DMS53 treated with DMSO at 0.1 percent for 48 hours (cell line): Measurements from ENCODE around the gene PURB.
"Not testable (repeated sequence)": the region's sequence is repeated elsewhere in the genome, so short reads cannot be mapped to it uniquely, and the experiment has no call there.

Experiments used
- DNase-seq: peaks from one replicate; lab custom pipeline; 2025; ENCODE audit not compliant: unreplicated experiment; lab: John Stamatoyannopoulos, UW

PURB gene

DNA sequence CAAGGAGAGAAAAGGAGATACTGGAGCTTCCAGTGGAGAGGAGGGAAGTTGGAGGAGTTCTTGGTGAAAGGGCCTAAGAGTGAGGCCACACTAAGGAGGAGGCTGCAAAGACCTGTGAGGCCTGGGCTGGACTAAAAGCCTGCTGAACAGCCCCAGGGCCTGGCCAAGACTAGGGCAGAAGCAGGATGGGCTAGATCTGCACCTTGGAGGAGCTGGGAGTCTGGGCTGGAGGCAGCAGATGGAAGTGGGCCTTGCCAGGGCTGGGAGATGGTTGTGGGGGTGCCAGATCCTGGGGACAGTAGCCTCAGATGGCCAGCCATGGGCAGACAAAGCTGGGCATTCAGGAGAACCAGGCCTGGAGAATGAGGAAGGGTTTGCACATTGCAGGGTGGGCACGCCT is 6.5 kb upstream of the PURB start:
- no peak for DNase-seq

DNA sequence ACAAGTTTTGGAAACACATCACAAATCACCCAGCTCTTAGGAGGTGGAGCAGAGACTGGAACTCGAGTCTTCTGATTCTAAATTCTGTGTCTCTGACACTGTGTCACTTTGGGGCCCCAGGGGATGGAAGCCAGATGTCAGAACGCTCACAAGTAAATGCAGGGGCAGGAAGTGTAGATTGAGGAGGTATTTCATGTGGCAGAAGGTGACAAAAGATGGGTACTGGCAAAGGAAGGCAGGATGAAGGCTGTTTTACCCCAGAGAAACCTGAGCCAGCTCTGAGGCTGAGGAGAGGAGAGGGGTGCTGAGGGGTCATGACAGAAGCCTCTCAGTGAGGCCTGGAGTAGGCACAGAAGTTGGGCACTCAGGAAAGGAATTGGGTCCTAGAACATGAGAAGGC is 6.0 kb upstream of the PURB start:
- DNase-seq = no peak

DNA sequence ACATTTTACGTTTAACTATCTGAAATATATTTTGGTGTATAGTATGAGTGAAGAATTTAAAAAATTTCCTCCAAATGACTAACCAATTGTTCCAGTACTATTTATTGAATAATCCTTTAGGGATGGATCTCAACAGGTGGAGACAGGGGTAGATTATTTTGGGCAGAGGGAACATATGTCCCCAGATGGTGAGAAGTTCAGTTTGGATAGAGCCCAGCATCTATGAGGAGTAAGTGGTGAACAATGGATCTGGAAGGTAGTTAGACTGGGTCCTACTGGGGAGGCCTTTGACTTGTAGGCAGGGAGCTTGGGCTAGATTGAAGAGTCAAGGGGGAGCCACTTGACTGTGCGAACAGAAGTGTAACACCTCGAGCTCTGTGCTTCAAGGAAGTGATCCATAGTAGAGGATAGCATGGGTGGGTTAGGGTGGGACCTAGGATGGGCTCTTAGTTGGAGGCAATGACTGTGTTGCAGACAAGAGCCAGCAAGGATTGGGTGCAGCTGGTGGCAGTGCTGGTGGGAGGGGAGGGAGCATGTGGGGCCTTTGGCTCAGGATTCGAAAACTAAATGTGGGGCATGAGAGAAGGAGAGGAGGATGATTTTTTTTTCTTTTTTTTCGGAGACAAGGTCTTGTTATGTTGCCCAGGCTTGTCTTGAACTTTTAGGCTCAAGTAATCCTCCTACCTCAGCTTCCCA is 3.9 kb upstream of the PURB start:
- DNase-seq = no peak

DNA sequence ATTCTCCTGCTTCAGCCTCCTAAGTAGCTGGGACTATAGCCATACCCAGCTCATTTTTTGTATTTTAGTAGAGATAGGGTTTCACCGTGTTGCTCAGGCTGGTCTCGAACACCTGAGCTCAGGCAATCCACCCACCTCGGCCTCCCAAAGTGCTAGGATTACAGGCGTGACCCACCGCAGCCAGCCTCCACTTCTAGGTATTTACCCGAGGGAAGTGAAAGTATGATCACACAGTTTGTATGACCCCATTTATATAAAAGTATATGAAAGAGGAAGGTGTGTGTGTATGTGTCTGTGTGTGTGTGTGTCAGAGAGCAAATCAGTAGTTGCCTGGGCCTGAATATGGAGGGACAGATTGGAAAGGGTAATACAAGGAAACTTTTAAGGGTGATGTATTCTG is 2.0 kb upstream of the PURB start:
- no peak for DNase-seq

DNA sequence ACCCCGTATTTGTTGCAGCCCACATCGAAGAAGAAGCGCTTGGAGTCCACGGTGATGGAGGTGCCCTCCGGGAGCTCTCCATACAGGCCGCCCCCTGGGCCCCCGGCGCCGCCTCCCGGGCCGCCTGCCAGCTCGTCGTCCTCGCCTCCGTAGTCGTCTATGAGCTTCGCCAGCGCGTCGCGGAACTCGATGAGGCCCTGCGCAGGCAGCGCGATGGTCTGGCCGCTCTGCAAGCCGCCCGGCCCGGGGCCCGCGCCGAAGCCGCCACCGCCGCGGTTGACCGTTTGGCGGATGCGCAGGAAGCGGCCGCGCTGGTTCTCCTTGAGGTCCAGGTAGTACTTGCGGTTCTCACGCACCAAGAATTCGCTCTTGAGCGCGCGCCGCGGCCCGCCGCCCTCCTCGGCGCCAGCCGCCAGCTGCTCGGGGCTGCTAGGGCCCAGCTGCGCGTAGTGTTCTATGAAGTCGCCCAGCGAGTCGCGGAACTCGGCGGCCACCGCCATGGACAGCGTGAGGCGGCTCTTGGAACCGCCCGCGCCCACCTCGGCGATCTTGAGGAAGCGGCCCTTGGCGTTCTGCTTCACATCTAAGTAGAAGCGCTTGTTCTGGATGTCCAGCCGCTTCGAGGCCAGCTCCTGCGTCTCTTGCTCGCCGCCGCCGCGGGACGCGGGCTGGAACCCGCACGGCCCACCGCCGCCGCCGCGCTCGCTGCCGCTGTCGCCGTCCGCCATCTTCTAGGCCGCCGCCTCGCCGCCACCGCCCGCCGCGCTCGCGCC is 523 bp downstream of the PURB start:
- peak; percentile 12 for DNase-seq

DNA sequence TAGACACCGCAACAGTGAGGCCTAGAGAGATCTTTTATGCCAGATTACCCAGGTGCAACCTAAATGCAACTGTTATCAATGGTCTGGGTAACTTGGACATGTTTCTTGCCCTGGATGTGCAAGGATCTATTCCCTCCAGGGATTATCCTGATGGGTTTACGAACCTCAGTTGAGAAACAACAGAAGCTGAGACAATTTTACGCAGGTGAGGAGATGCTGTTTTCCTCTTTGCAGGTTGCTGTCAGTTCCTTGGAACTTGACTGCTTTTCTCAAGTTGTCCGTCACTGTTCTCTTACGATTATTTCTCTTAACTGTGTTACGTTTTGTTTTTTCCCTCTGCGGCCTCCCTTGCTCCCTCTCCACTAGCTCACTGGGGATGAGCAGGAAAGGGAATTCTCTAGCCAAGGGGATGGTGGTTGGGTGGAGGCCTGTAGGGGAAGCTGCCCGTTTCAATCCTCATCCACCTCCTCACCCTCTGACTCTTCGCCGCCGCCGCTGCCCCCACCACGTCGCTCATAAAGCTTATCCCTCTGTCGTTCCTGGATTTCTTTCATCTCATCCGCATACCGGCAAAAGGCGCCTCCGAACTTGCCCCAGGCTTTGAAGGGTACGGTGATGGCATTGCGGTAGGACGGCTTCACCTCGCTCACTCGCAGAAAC is 1.2 kb downstream of the PURB start:
- DNase-seq = no peak

DNA sequence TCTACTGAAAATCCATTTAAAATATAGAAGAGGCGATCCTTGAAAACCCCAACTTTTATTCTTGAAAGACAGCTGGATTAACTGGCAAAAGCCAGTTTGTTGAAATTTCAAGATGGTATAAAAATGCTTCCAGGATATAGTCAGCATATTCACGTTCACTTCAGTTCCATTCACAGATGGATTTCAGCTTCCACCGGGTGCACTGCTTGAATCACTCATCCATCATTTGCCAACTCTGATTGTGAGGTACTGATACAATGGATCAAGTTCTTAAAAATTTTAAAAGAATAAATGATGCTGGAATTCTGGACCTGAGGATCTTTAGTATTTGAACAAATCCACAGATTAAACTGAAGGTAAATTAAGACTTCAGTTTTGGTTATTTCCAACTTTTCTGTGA is 2.4 kb downstream of the PURB start:
- DNase-seq = no peak

DNA sequence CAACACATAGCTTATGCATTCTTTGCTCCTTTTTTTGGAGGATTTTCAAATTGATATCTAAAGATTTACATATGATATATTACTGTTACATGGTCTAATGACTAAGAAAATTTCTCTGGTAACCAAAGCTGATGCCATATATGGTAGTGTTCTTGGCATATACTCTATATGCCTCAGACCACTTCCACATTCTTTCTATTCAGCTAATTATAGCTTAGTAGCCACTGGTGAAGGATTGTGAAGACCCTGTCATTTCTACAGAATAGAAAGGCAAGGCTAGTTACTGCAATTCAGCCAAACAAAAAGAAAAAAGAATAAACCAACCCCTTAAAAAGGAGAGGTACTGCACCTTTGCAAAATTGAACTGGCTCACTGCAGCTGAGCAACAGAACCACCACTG is 3.7 kb downstream of the PURB start:
- DNase-seq = no peak

DNA sequence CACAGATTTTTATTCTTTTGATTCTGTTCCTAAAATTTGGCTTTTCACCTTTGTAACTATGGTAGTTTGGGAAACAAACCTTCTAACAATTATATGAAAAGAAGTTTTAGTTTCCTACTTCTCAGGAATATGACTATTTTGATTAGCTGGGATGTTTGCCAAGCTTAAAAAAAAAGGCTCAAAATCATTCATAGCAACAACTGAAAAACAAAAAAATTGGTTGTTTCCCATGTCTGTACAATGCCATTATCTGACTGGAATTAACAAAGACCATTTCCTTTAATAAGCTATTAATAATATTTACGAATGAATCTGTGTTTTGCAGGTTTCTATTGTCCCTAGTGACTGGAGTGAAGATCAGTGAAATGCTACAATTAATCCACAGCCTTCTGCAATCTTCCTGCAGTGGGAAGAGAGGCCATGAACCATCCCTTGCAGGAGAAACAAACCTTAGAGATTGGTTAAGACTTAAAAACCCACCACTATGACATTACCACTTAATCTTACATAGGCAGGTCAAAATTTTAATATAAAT is 4.2 kb downstream of the PURB start:
- DNase-seq = no peak

DNA sequence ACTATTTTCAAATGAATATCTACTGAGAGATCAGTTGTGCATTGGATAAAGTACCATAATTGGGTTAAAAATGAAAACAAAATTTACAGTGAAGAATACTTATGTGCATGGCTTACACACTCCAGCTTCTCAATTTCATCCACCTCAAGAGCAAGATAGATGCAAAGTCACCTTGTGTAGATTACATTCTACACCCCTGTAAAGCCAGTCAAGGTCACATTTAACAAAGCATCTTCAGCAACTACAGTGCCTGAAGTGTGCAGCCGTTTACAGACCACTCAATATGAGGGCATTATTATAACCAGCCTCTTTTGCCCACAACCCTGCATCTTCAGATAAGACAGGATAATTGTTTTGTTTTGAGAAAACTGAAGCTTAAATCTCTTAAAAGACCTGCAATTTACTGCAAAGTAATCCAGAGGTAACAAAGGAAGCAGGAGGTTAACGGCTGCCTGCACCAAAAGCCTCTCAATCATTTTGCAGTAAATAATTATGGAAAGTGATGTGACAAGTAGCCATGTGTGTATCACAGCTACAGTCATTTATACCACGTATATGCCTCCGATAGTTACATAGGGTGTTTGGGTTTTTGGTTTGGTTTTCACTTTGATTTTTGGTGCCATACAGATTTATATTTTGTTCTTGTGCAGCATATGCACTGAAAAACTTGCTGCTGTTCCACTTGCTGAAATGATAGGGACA is 4.9 kb downstream of the PURB start:
- no peak for DNase-seq

DNA sequence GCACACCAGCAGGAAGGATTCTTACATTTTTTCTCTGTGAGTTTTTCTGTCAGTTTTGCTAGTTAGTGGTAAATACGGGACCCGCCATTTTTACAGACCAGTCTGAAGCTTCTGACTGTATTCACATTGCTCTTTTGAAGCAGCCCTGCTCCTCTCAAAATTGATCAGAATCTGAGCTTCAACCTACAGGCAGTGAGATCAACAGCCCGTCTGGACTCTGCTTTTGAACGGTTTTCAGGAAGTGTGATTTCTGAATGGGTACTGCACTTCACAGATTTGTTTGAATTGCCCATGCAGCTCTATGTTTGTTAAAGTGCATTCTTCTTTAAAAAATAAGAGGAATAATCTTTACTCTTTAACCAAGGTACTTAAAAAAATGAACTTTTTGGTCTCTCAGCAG is 8.9 kb downstream of the PURB start:
- no peak for DNase-seq

DNA sequence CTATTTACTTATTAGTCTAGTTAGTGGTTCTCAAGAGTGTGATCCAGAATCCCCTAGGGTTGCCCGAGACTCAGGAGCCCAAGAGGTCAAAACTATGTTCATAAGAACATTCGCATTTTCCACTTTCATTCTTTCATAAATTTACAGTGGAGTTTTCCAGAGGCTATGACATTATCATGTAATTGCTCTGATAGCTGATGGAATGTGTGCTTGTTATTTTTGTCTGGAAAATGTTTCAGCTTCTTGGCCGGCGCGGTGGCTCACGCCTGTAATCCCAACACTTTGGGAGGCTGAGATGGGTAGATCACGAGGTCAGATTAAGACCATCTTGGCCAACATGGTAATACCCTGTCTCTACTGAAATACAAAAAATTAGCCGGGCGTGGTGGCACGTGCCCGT is 10.1 kb downstream of the PURB start:
- DNase-seq = no peak

DNA sequence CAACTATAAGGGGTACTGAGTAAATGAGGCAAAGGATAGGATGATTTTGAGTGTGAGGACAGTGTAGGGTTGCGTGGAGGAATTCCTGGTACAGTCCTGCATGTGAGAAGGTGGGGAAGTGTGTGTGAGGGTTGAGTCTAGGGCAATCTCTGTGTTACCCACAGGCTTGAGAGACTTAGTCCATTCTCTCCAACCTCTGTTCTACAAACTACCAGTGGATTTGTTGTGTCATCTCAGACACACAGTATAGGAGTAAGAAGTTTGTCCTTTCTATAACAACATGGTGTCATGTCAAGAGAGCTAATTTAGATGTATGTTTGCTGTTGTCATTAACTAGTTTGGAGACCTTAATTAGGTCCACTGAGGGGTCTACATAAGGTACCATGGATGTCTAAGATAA is 12.5 kb downstream of the PURB start:
- no peak for DNase-seq

DNA sequence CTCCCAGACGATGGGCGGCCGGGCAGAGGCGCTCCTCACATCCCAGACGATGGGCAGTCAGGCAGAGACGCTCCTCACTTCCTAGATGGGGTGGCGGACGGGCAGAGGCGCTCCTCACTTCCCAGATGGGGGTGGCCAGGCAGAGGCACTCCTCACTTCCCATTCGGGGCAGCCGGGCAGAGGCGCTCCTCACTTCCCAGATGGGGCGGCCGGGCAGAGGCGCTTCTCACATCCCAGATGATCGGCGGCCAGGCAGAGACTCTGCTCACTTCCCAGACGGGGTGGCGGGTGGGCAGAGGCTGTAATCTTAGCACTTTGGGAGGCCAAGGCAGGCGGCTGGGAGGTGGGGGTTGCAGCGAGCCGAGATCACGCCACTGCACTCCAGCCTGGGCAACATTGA is 13.4 kb downstream of the PURB start:
- DNase-seq = not testable (repeated sequence)

DNA sequence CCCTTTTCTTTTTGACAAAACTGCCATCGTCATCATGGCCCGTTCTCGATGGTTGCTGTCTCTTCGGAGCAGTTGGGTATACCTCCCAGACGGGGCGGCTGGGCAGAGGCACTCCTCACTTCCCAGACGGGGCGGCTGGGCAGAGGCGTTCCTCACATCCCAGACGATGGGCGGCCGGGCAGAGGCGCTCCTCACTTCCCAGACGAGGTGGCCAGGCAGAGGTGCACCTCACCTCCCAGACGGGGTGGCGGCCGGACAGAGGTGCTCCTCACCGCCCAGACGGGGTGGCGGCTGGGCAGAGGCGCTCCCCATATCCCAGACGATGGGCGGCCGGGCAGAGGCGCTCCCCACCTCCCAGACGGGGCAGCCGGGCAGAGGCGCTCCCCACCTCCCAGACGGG is 14.6 kb downstream of the PURB start:
- not testable (repeated sequence) for DNase-seq

DNA sequence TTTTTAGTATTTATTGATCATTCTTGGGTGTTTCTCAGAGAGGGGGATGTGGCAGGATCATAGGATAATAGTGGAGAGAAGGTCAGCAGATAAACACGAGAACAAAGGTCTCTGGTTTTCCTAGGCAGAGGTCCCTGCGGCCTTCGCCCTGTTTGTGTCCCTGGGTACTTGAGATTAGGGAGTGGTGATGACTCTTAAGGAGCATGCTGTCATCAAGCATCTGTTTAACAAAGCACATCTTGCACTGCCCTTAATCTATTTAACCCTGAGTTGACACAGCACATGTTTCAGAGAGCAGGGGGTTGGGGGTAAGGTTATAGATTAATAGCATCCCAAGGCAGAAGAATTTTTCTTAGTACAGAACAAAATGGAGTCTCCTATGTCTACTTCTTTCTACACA is 15.0 kb downstream of the PURB start:
- DNase-seq = not testable (repeated sequence)

DNA sequence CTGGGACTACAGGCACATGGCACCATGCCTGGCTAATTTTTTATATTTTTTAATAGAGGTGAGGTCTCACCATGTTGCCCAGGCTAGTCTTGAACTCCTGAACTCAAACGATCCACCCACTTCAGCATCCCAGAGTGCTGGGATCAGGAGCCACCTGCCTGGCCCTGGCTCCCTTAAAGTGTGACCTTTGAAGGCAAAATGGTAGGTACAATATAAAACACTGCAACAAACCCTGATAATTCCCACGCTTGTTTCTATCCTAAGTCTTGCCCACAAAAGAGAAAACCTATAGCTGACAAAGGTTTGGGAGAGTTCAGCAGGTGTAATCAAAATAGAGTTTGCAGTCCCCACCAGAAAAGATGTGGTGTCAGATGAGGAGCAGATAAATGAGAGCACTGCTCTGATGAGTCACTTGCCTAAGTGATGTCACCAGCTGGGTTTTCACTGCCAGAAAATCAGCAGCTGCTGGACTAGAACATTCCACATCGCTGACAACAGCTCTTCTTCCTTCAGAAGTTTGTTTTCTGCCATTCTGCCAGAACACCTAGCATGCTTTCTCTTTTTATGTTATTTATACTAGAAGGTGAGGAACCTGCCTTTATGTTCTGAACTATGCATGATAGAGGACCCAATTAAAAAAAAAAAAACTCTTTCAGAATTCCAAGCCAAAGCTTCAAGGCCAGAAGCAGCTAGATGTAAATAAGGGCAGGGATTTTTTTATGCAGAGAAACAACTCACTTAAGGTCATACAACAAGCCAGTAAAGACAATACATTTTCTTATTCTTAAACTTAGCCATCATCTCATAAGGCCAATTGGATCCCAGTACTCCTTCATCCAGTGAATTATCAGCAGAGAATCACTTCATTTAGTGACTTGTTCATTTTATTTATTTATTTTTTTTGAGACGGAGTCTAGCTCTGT is 18.0 kb downstream of the PURB start:
- peak; percentile 80 for DNase-seq

DNA sequence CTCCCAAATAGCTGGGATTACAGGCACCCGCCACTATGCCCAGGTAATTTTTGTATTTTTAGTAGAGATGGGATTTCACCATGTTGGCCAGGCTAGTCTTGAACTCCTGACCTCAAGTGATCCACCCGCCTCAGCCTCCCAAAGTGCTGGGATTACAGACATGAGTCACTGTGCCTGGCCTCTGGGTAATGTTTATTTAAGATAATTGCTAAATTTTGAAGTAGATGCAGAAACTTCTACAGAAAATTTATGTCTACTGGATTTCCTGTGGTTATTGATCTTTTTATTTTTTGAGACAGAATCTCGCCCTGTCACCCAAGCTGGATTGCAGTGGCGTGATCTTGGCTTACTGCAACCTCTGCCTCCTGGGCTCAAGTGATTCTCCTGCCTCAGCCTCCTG is 23.4 kb downstream of the PURB start:
- DNase-seq = not testable (repeated sequence)

DNA sequence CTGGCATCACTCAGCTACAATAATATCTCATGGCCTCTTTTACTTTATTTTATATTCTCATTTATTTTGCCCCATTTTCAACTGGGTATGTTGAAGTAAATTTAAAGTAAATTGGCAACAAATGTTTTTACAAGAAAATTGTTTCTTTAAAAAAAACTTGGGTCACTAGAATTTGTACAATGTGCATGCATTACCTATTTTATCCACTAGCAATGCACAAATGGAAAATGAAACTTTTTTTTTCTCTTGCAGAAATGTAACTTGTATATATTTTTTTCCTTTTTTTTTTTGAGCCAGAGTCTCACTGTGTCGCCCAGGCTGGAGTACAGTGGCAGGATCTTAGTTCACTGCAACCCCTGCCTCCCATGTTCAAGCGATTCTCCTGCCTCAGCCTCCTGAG is 27.2 kb downstream of the PURB start:
- no peak for DNase-seq

DNA sequence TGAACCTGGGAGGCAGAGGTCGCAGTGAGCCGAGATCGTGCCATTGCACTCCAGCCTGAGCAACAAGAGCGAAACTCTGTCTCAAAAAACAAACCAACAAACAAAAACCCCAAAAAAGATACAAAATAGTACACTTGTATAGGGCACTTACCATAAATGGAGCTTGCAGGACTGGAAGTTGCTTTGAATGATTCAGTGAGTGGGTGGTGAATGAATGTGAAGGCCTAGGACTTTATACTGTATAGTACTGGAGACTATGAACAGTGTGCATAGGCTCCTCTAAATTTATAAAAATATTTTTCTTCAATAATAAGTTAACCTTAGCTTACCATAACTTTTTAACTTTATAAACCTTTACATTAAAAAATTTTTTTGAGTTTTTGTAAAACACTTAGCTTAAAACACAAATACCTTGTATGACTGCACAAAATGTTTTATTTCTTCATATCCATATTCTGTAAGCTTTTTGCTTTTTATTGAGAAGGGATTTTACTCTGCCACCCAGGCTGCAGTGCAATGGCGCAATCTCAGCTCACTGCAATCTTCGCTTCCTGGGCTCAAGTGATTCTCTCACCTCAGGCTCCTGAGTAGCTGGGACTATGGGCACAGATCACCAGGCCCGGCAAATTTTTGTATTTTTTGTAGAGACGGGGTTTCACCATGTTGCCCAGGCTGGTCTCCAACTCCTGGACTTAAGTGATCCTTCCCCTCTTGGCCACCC is 30.5 kb downstream of the PURB start:
- DNase-seq = no peak
